OCI-LY3 (cell line): Measurements from ENCODE around the gene RDH13.
"Not testable (repeated sequence)": the region's sequence is repeated elsewhere in the genome, so short reads cannot be mapped to it uniquely, and the experiment has no call there.

Experiments
- H2AFZ ChIP-seq: fragments of 200-600, 300-600 bp; shearing (Covaris generic); 2 replicates; pipeline ENCODE4 v1.6.0; 2014; ENCODE audit warnings: antibody characterized with exemption, low read depth, low read length
- H3K27ac ChIP-seq: fragments of 200-600, 300-600 bp; sonication (generic); 2 replicates; pipeline ENCODE4 v1.5.1; 2014; ENCODE audit warnings: mild to moderate bottlenecking, low read length, moderate library complexity, mixed read lengths
- H3K27me3 ChIP-seq: fragments of 200-600, 300-600 bp; sonication (generic); 2 replicates; pipeline ENCODE4 v1.6.1; 2014; ENCODE audit warnings: low read depth, low read length, mixed read lengths
- H3K36me3 ChIP-seq: fragments of 200-600, 300-600 bp; sonication (generic); replicated peaks from 2 replicates; pipeline ENCODE3; 2014; ENCODE audit warnings: low read depth, low read length, mixed read lengths
- H3K4me1 ChIP-seq: fragments of 300-600, 200-600 bp; sonication (generic); 2 replicates; pipeline ENCODE4 v1.6.1; 2014; ENCODE audit warnings: low read length, mixed read lengths
- H3K4me2 ChIP-seq: fragments of 200-600, 300-600 bp; sonication (generic); 2 replicates; pipeline ENCODE4 v1.6.1; 2014; ENCODE audit warnings: low read length, mixed read lengths
- H3K4me3 ChIP-seq: fragments of 300-600, 200-600 bp; sonication (generic); 2 replicates; pipeline ENCODE4 v1.5.1; 2014; ENCODE audit warnings: antibody characterized with exemption, mild to moderate bottlenecking, low read length, moderate library complexity
- H3K79me2 ChIP-seq: fragments of 300-600, 200-600 bp; shearing (Covaris generic); 2 replicates; pipeline ENCODE4 v1.6.1; 2014; ENCODE audit warnings: mild to moderate bottlenecking, low read length, mixed read lengths
- H3K9ac ChIP-seq: fragments of 300-600, 200-600 bp; shearing (Covaris generic); 2 replicates; pipeline ENCODE4 v1.6.0; 2014; ENCODE audit warnings: mild to moderate bottlenecking, low read length, moderate library complexity
- H3K9me3 ChIP-seq: fragments of 200-600, 300-600 bp; shearing (Covaris generic); 2 replicates; pipeline ENCODE4 v1.6.1; 2014; ENCODE audit warnings: low read length, mixed read lengths; ENCODE audit not compliant: insufficient read depth
- H4K20me1 ChIP-seq: fragments of 200-600, 300-600 bp; sonication (generic); 2 replicates; pipeline ENCODE4 v1.6.1; 2016; ENCODE audit warnings: low read length, mixed read lengths; ENCODE audit not compliant: insufficient read depth
- EZH2phosphoT487 ChIP-seq: fragments of 200-600 bp; shearing (Covaris generic); IDR thresholded peaks from 2 replicates; pipeline ENCODE4 v1.6.1; 2018; ENCODE audit warnings: antibody characterized with exemption, mixed run types, low read depth
- TF ChIP-seq, protein P1 (sequence below): fragments of 200-600, 300-600 bp; sonication (generic); IDR thresholded peaks from 2 replicates; pipeline ENCODE4 v1.5.1; 2014; ENCODE audit warnings: antibody characterized with exemption, low read length, low read depth

RDH13 gene

DNA sequence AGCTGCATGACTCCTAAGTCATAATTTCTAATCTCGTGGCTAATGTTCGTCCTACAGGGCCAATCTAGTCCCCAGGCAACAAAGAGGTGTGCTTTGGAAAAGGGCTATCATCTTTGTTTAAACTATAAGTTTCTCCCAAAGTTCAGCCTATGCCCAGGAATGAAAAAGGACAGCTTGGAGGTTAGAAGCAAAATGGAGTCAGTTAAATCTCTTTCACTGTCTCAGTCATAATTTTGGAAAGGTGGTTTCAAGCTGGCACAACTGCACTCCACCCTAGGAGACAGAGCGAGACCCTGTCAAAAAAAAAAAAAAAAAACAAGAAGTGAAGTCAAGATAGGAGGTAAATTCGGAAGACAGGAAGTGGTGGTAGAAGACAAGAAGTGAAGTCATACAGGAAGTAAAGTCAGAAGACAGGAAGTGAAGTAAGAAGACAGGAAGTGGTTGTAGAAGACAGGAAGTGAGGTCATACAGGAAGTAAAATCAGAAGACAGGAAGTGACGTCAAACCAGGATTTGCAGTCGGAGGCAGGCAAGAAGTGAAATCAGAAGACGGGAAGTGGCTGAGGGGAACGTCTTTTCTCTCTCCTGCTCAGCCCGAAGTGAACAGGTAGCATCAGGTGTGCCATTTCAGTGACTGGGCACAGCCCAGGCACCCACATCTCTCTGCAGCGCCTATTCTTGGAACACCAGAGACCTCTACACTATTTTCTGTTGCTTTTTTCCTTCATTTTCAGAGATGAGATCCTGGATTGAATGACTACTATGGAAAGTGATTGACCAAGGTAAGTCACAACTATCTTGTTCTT lies 57.1 kb downstream of the RDH13 start:
- peak overlapping the region; percentile 79 for H3K4me2 ChIP-seq

DNA sequence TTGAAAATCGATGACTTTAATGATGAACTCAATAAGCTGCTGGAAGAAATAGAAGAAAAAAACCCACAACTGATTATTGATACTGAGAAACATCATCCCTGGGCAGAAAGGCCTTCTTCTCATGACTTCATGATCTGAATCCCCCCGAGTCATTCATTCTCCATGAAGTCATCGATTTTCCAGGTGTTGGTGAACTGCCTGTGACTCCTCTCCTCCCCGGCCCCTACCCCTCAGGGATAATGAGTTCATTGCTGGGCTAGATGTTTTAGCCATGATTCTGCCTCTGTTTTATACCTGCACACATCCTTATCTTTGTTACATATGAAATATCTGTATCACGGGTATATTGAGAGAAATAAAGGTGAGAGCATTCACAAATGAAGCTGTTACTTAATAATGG lies 62.2 kb downstream of the RDH13 start:
- H3K4me1 ChIP-seq: peaks cover 7% of the 10 kb centered on the region
- H3K79me2 ChIP-seq: no peaks in the 10 kb centered on the region
- no peak overlapping the region for H3K4me2 ChIP-seq
- no peaks in the 10 kb centered on the region for H3K27me3 ChIP-seq
- H4K20me1 ChIP-seq: no peaks in the 10 kb centered on the region
- TF ChIP-seq, protein P1, sequence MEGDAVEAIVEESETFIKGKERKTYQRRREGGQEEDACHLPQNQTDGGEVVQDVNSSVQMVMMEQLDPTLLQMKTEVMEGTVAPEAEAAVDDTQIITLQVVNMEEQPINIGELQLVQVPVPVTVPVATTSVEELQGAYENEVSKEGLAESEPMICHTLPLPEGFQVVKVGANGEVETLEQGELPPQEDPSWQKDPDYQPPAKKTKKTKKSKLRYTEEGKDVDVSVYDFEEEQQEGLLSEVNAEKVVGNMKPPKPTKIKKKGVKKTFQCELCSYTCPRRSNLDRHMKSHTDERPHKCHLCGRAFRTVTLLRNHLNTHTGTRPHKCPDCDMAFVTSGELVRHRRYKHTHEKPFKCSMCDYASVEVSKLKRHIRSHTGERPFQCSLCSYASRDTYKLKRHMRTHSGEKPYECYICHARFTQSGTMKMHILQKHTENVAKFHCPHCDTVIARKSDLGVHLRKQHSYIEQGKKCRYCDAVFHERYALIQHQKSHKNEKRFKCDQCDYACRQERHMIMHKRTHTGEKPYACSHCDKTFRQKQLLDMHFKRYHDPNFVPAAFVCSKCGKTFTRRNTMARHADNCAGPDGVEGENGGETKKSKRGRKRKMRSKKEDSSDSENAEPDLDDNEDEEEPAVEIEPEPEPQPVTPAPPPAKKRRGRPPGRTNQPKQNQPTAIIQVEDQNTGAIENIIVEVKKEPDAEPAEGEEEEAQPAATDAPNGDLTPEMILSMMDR: no peak
- TF ChIP-seq EZH2phosphoT487: no peak
- H3K9me3 ChIP-seq: no peaks in the 10 kb centered on the region
- no peak overlapping the region for H3K27ac ChIP-seq
- no peak overlapping the region for H3K4me3 ChIP-seq
- H2AFZ ChIP-seq: no peak overlapping the region
- no peak overlapping the region for H3K9ac ChIP-seq
- peaks cover 55% of the 10 kb centered on the region for H3K36me3 ChIP-seq

More for the DNA sequence above, 57.1 kb downstream of the RDH13 start:
- Histone ChIP-seq H3K9ac (peak overlapping the region; percentile 90), H4K20me1 (no peaks in the 10 kb centered on the region), H3K79me2 (peaks cover 27% of the 10 kb centered on the region), H3K4me1 (peaks cover 10% of the 10 kb centered on the region), H3K27ac (peak overlapping the region; percentile 85), H3K36me3 (peaks cover 31% of the 10 kb centered on the region), H3K9me3 (no peaks in the 10 kb centered on the region), H3K4me3 (peak overlapping the region; percentile 93), H2AFZ (no peak overlapping the region), H3K27me3 (no peaks in the 10 kb centered on the region)
- TF ChIP-seq, protein P1: no peak
- no peak for TF ChIP-seq EZH2phosphoT487

DNA sequence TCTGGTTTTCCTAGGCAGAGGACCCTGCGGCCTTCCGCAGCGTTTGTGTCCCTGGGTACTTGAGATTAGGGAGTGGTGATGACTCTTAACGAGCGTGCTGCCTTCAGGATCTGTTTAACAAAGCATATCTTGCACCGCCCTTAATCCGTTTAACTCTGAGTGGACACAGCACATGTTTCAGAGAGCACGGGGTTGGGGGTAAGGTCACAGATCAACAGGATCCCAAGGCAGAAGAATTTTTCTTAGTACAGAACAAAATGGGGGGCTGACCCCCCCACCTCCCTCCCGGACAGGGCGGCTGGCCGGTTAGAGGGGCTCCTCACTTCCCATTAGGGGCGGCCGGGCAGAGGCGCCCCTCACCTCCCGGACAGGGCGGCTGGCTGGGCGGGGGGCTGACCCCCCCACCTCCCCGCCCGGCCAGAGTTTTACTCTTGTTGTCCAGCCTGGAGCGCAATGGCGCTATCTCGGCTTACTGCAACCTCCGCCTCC lies 64.2 kb downstream of the RDH13 start:
- H3K79me2 ChIP-seq, H3K9ac ChIP-seq, H3K4me1 ChIP-seq, H3K4me3 ChIP-seq, H2AFZ ChIP-seq, H3K4me2 ChIP-seq, H3K27ac ChIP-seq, H3K27me3 ChIP-seq, H4K20me1 ChIP-seq, H3K9me3 ChIP-seq: not testable (repeated sequence)
- peaks cover 58% of the 10 kb centered on the region for H3K36me3 ChIP-seq

DNA sequence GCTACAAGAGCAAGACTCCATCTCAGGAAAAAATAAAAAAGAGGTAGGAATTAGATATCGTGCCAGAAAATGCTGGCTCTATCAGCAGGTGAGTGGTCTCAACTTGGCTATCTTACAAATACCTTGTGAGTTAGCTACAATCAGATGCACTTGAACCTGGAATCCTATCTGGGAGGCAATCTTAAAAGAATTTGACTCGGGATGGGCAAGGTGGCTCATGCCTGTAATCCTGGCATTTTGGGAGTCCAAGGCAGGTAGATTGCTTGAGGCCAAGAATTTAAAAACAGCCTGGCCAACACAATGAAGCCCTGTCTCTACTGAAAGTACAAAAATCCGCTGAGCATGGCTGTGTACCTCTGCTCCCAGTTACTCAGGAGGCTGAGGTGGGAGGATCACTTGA lies 67.4 kb downstream of the RDH13 start:
- Histone ChIP-seq H3K9me3 (no peaks in the 10 kb centered on the region), H4K20me1 (no peaks in the 10 kb centered on the region; the same call in 1 of the 2 replicates), H3K4me2 (no peak overlapping the region), H3K27me3 (no peaks in the 10 kb centered on the region), H3K36me3 (peaks cover 65% of the 10 kb centered on the region), H3K4me3 (no peak overlapping the region), H3K27ac (no peak overlapping the region), H3K79me2 (no peaks in the 10 kb centered on the region), H3K4me1 (no peaks in the 10 kb centered on the region), H3K9ac (no peak overlapping the region), H2AFZ (no peak overlapping the region)
- TF ChIP-seq, protein P1: no peak
- no peak for TF ChIP-seq EZH2phosphoT487
